HL-60 (cell line): ENCODE data around the gene CAMK2G.

ENCODE experiments used
- DNase-seq, 2 experiments: peaks; one replicate each; pipeline ENCODE4 v3.0.0-alpha.2; 2010 to 2020; ENCODE audit warnings: low read depth in 1 of 2, low spot score in 1 of 2
- H3K27ac ChIP-seq: fragments of 250-450 bp; sonication (Bioruptor Pico); replicated peaks from 2 replicates; pipeline ENCODE4 v1.5.1; 2020; ENCODE audit warnings: mild to moderate bottlenecking, moderate library complexity
- H3K27me3 ChIP-seq: fragments of 250-450 bp; sonication (Bioruptor Pico); 2 replicates; pipeline ENCODE4 v1.5.1; 2021; ENCODE audit warnings: mild to moderate bottlenecking, moderate library complexity; ENCODE audit not compliant: insufficient read depth, poor library complexity, severe bottlenecking
- H3K4me3 ChIP-seq: replicated peaks from 2 replicates; pipeline ENCODE4 v1.5.1; 2011; ENCODE audit warnings: mild to moderate bottlenecking, control low read depth, low read length; ENCODE audit not compliant: insufficient read depth
- GABPA ChIP-seq: IDR thresholded peaks from 2 replicates; pipeline ENCODE4 v1.6.1; 2012; ENCODE audit warnings: low read depth
- POLR2AphosphoS5 ChIP-seq: IDR thresholded peaks from 2 replicates; pipeline ENCODE4 v1.6.1; 2012; ENCODE audit warnings: low read depth
- SPI1 ChIP-seq: IDR thresholded peaks from 2 replicates; pipeline ENCODE4 v1.6.1; 2012; ENCODE audit warnings: low read depth, mild to moderate bottlenecking, borderline replicate concordance
- TF ChIP-seq, protein P1 (sequence below): IDR thresholded peaks from one replicate; pipeline ENCODE4 v1.5.1; 2011; ENCODE audit warnings: low read length, control low read depth, inconsistent platforms; ENCODE audit not compliant: insufficient read depth
- TF ChIP-seq, protein P2 (sequence below): IDR thresholded peaks from 2 replicates; pipeline ENCODE4 v1.6.1; 2012; ENCODE audit warnings: low read depth; ENCODE audit not compliant: insufficient replicate concordance

CAMK2G gene

DNA sequence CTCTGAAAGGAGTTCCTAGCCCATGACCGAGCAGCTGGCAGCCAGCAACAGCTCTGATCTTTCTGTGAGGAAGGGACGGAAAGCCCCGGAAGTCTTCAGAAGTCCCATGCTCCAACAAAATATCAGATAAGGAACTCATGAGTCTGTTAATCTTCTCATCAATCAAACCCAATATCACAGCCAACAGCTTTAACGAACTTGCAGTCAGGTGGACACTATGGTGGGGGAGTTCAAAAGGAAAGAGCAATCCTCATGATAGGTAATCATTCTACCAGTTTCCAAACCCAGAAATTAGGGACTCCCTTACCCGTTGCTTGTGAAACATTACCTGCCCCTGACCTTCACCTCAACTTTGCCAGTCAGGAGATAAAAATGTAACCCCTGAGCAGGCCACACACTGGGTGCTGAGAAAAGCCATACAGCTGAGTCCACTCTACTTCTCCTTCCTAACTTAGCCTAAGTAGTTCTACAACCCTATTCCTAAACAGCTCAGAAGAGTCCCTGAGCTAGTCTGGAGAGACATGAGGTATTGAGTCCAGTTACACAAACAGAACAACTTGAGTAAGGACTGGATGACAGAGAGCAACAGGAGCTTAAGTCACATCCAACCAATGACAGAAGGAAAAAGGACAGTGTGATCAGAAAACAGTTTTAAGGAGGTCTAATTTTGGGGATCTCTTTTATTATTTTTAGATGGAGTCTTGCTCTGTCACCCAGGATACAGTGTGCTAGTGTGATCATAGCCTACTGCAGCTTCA, 65.1 kb downstream of the CAMK2G start:
- Histone ChIP-seq H3K27me3 (no peaks in the 10 kb centered on the region), H3K27ac (no peak overlapping the region), H3K4me3 (no peak overlapping the region)
- no peak for DNase-seq
- TF ChIP-seq POLR2AphosphoS5 (no peak), GABPA (no peak), SPI1 (no peak)
- TF ChIP-seq, protein P1, sequence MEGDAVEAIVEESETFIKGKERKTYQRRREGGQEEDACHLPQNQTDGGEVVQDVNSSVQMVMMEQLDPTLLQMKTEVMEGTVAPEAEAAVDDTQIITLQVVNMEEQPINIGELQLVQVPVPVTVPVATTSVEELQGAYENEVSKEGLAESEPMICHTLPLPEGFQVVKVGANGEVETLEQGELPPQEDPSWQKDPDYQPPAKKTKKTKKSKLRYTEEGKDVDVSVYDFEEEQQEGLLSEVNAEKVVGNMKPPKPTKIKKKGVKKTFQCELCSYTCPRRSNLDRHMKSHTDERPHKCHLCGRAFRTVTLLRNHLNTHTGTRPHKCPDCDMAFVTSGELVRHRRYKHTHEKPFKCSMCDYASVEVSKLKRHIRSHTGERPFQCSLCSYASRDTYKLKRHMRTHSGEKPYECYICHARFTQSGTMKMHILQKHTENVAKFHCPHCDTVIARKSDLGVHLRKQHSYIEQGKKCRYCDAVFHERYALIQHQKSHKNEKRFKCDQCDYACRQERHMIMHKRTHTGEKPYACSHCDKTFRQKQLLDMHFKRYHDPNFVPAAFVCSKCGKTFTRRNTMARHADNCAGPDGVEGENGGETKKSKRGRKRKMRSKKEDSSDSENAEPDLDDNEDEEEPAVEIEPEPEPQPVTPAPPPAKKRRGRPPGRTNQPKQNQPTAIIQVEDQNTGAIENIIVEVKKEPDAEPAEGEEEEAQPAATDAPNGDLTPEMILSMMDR: no peak
- TF ChIP-seq, protein P2, sequence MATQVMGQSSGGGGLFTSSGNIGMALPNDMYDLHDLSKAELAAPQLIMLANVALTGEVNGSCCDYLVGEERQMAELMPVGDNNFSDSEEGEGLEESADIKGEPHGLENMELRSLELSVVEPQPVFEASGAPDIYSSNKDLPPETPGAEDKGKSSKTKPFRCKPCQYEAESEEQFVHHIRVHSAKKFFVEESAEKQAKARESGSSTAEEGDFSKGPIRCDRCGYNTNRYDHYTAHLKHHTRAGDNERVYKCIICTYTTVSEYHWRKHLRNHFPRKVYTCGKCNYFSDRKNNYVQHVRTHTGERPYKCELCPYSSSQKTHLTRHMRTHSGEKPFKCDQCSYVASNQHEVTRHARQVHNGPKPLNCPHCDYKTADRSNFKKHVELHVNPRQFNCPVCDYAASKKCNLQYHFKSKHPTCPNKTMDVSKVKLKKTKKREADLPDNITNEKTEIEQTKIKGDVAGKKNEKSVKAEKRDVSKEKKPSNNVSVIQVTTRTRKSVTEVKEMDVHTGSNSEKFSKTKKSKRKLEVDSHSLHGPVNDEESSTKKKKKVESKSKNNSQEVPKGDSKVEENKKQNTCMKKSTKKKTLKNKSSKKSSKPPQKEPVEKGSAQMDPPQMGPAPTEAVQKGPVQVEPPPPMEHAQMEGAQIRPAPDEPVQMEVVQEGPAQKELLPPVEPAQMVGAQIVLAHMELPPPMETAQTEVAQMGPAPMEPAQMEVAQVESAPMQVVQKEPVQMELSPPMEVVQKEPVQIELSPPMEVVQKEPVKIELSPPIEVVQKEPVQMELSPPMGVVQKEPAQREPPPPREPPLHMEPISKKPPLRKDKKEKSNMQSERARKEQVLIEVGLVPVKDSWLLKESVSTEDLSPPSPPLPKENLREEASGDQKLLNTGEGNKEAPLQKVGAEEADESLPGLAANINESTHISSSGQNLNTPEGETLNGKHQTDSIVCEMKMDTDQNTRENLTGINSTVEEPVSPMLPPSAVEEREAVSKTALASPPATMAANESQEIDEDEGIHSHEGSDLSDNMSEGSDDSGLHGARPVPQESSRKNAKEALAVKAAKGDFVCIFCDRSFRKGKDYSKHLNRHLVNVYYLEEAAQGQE: no peak

DNA sequence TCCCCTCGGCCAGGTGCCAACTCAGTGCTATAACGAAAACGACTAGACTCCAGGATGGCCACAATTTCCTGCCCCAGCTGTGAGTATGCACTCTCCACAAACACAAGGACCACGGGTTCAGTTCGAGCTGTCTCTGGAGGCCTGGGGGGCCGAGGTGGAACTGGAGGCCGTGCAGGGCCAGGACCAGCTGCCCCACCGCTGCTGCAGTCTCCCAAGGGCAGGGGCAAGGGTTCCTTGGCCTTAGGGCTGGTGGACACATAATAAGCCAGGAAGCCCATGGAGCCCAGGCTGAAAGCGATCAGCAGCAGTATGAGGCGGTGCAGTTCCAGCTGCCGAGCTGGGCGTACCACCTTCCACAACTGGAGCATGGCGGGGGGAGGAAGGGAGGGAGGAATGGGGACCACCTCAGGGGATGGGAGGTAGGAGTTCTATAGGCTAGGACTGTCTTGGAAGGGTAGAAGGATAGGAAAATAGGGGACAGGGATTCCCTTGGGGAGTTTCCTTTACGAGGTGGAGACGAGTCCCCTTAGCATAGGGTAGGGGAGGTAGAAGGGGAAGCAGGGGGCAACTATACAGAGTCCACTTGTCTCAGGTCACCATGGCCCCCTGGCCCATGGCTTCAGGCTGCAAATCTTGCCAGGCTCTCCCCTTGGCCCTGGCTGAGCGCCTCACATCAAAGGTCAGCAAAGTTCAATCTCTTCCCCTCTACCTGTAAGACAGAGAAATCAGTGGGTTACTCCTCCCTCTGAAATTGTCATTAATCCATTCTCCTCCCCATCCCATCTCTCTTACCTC, 66.1 kb downstream of the CAMK2G start:
- H3K27ac ChIP-seq: no peak overlapping the region
- no peak overlapping the region for H3K4me3 ChIP-seq
- DNase-seq: no peak
- TF ChIP-seq, protein P1: no peak
- TF ChIP-seq GABPA: no peak
- TF ChIP-seq, protein P2: no peak
- TF ChIP-seq POLR2AphosphoS5: no peak
- TF ChIP-seq SPI1: no peak
- H3K27me3 ChIP-seq: no peaks in the 10 kb centered on the region

DNA sequence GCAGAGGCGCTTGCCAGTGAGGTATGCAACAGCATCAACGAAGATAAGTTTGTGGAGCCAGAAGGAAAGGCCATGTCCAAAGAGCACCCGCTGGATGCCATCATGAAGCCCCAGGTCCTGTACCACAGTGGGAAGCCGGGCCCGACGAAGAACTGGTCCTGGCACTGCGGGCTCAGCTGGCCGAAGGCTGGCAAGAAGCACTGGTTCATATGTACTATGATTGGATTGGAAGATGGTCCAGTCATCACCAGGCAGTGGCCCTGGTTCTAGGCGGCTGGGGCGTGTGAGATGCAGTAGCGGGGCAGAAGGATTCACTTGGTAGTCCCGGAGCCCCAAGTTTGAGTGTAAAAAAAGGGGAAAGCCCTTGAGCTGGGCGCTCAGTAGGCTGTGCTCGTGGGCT, 66.9 kb downstream of the CAMK2G start:
- TF ChIP-seq POLR2AphosphoS5 (no peak), SPI1 (no peak), GABPA (no peak)
- TF ChIP-seq, protein P2: no peak
- TF ChIP-seq, protein P1: no peak
- H3K27ac ChIP-seq: no peak overlapping the region
- DNase-seq: no peak
- H3K27me3 ChIP-seq: no peaks in the 10 kb centered on the region
- no peak overlapping the region for H3K4me3 ChIP-seq
